Measurements from ENCODE around the gene BMP8A.
"Not testable (repeated sequence)": the region's sequence is repeated elsewhere in the genome, so short reads cannot be mapped to it uniquely, and the experiment has no call there.

BMP8A gene

GRCh38 chr1:39481289-39481688 lies 10.1 kb upstream of the BMP8A start:
- no peak for DNase-seq (ENCODE audit: extremely low read depth in 1 of 2, low read depth in 1 of 2)

GRCh38 chr1:39483276-39483675 lies 8.2 kb upstream of the BMP8A start:
- DNase-seq (ENCODE audit: extremely low read depth in 1 of 2, low read depth in 1 of 2): no peak

- no peak for DNase-seq (ENCODE audit: extremely low read depth in 1 of 2, low read depth in 1 of 2)
These were observed 6.9 kb upstream of the BMP8A start for GRCh38 chr1:39484564-39484963.

- no peak for DNase-seq (ENCODE audit: extremely low read depth in 1 of 2, low read depth in 1 of 2)
These were observed 6.2 kb upstream of the BMP8A start for GRCh38 chr1:39485046-39485803.

GRCh38 chr1:39488012-39488545 lies 3.4 kb upstream of the BMP8A start:
- DNase-seq (ENCODE audit: extremely low read depth in 1 of 2, low read depth in 1 of 2): no peak

DNA sequence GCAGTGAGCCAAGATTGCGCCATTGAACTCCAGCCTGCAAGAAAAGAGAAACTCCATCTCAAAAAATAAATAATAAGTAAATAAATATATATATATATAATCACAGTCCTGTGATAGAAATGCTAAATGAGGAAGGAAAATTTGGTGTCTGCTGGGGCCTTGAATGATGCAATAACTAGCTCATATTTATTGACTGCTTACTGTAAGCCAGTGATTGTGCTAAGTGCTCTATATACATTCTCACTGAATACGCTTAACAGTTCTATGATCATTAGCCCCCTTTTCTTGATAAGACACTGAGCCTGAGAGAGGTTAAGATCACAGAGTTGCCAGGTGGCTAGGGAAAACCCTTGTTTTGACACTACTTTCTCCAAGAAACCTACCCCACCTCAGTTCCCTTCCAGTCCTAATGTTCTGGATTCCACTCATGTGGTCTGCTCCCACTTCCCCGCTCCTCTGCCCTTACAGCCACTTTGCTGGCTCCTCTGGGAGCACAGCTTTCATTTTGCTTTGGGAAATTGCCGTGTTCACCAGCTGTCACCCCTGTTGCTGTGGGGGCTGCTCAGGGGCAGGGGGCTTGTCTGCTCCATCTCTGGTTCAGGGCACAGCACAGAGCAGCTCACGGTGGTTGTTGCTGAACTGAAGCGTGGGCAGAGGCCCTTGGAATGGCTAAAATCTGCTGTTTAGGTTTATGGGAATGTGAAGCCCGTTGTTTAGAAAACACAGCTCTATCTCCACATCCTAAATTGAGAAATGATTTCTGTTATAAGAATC lies 2.5 kb upstream of the BMP8A start:
- no peak for DNase-seq (ENCODE audit: extremely low read depth in 1 of 2, low read depth in 1 of 2)

DNA sequence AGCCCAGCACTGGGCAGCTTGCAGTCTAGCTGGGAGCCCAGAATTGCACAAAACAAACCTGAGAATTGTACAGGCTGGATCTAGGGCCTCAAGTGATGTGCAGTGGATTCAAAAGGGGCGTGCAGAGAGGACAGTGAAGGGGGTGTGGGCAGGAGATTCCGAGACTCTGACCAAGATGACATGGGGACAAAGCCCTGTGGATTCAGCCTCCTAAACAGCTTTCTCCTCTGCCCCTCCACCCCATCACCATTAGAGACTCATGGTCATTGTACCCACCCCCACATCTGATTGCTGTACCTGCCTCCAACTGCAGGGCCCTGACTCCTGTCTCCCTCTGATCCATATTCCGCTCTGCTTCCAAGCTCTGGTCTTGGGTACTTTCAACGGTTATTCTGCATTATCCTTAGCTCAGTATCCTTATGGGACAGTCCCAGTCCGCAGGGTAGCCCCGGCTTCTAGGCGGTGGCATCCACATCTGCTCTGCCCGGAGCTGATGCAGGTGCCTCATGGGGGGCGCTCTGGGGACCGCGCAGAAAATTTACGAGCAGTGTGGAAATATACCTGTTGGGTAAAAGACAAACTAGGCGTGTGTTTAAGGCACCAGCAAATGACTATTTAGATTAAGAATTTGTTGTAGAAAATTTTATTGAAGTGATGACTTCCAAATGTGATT lies 1.7 kb upstream of the BMP8A start:
- DNase-seq (ENCODE audit: extremely low read depth in 1 of 2, low read depth in 1 of 2): no peak

GRCh38 chr1:39490596-39491145 lies 765 bp upstream of the BMP8A start:
- DNase-seq (ENCODE audit: extremely low read depth in 1 of 2, low read depth in 1 of 2): no peak

- not testable (repeated sequence) for DNase-seq (ENCODE audit: extremely low read depth in 1 of 2, low read depth in 1 of 2)
These were observed 944 bp downstream of the BMP8A start for GRCh38 chr1:39492118-39493042.

- DNase-seq (ENCODE audit: extremely low read depth in 1 of 2, low read depth in 1 of 2): not testable (repeated sequence)
These were observed 1.8 kb downstream of the BMP8A start for GRCh38 chr1:39493043-39493810.

GRCh38 chr1:39494671-39495410 lies 3.4 kb downstream of the BMP8A start:
- no peak for DNase-seq (ENCODE audit: extremely low read depth in 1 of 2, low read depth in 1 of 2)

DNA sequence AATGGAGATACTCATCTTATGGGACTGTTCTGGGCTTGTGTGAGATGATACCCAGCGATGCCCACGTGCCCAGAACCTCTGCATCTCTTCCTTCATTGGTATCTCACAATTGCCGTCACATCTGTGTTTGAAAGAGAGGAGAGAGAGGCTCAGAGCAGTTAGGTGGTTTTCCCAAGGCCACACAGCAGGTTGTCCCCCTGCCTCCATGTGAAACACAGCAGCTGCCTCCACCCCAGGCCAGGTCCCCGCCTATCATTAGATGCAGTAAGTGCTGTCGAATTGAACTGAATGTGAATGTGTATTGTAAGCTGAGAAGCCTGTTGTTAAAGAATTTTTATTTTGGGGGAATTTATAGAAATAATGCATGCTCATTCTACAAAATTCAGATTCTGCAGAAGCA lies 5.1 kb downstream of the BMP8A start:
- DNase-seq (ENCODE audit: extremely low read depth in 1 of 2, low read depth in 1 of 2): not testable (repeated sequence)

GRCh38 chr1:39497585-39497984 lies 6.1 kb downstream of the BMP8A start:
- no peak for DNase-seq (ENCODE audit: extremely low read depth in 1 of 2, low read depth in 1 of 2)

DNA sequence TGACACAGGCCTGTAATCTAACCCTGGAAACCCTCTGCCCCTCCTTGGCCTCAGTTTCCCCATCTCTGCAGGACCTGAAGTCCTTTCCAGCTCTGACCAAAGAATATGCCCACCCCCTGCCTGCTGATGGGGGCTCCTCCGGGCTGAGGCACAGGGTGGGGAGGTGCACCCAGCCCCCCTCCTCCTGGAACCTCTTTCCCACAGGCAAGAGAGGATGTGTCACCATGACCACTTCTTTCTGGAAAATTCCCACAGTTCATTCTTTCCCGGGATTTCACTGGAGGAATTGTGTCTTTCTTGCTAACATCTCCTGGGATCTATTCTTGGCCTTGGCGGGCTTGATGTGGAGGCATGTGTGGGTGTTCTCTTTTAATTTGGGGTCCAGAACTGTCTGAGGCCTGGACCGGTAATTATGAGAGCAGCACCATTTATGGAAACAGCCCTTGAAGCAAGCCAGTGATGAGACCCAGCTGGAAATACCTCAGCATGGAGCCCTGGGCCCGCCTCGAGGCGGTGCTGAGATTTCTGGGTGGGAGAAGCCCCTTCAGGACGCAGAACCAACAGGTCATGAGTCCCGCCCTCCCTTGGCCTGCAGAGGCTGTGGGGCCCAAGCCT lies 6.8 kb downstream of the BMP8A start:
- not testable (repeated sequence) for DNase-seq (ENCODE audit: extremely low read depth in 1 of 2, low read depth in 1 of 2)

GRCh38 chr1:39498821-39499220 lies 7.4 kb downstream of the BMP8A start:
- not testable (repeated sequence) for DNase-seq (ENCODE audit: extremely low read depth in 1 of 2, low read depth in 1 of 2)

GRCh38 chr1:39499668-39500067 lies 8.2 kb downstream of the BMP8A start:
- DNase-seq (ENCODE audit: extremely low read depth in 1 of 2, low read depth in 1 of 2): no peak

- DNase-seq (ENCODE audit: extremely low read depth in 1 of 2, low read depth in 1 of 2): no peak
These were observed 9.5 kb downstream of the BMP8A start for GRCh38 chr1:39500862-39501389.

GRCh38 chr1:39501666-39502065 lies 10.2 kb downstream of the BMP8A start:
- no peak for DNase-seq (ENCODE audit: extremely low read depth in 1 of 2, low read depth in 1 of 2)
